NCI-H510A treated with DMSO at 0.1 percent for 48 hours (cell line): ENCODE results near the gene CCND3.
"Not testable (repeated sequence)": the region's sequence is repeated elsewhere in the genome, so short reads cannot be mapped to it uniquely, and the experiment has no call there.

Experiments used
- DNase-seq: peaks from one replicate; lab custom pipeline; 2025; lab: John Stamatoyannopoulos, UW

Gene CCND3

DNA sequence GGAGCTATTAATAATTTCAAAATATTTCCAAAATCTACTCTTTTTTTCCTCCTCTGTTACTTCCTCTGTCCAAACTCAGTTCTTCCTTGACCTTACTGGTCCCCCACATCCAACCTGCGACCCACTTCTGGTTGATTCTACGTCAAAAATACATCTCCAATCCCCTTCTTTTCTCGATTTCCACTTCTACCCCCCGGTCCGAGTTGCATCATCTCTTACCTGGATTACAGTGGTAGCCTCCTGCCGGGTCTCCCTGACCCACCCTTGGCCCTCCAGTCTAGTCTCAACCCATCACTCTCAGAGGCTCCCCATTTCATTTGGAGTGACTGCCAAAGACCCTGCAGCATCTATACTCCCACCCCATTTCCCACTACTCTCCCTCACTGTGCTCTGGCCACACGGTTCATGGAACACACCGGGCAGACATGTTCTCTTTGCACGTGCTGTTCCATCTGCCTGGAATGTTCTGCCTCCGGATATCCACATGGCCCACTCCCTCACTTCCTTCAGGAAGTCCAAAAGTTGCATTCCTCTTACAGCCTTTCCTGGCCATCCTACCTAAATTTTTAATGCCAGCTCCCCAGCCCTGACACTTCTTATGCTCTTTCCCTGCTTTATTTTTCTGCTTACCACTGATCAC is 6.1 kb upstream of the CCND3 start:
- DNase-seq, result no peak

DNA sequence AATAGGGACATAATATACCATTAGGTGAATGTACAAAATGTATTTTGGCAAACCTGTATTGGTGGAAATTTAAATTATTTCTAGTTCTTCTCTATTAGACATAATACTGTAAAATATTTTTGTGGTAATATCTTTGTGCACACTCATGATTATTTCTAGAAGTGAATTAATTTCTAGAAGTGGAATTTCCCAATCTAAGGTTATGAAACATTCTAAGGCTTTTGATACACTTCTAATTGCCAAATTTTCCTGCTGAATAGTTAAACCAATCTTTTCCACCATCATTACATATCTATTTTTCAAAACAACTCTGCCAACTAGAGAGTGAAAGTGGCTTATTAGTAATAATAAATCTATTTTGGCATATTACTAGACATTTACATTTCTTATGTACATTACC is 1.8 kb upstream of the CCND3 start:
- no peak for DNase-seq

DNA sequence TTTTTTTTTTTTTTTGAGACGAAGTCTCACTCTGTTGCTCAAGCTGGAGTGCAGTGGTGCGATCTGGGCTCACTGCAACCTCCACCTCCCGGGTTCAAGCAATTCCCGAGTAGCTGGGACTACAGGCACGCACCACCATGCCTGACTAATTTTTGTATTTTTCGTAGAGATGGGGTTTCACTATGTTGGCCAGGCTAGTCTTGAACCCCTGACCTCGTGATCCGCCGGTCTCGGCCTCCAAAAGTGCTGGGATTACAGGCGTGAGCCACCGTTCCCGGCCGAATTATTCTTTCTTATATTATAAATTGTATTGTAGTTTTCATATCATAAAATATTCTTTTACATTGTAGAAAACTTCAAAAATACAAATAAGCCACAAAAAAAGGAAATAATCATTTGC is 1.3 kb upstream of the CCND3 start:
- not testable (repeated sequence) for DNase-seq

DNA sequence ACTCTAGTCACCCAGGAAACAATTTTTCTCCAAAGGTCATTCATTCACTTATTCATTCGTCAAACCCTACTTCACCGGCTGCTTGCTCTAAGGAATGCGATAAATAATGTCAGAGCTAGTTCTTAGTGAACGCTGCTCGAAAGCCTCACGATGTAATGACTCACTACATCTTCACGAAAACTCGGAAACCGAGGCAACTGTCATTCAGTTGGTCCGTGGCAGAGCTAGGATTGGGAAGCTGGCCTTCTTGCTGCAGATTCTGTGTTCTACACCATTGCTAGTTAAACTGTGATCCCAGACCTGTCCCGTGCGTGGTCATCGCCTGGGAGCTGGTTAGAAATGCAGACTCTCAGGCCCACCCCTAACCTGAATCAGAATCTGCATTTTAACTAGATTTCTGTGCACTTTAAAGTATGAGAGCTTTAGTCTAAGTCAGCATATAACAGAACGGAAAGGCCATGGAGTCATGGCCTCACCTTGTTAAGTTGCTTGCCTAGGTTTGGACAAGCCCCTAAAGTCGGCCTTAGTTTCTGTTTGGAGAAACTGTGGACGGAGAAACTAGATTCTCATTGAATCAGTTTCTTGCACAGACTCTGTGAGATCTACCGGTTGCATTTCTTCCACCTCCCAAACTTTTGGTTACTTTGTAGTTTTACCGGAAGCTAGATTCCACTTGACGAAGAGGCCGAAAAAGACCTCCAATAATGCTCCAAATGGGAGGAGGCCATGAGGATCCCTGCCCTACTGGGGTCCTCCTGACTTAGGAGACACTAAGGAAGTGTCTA is 651 bp upstream of the CCND3 start:
- DNase-seq, result no peak

DNA sequence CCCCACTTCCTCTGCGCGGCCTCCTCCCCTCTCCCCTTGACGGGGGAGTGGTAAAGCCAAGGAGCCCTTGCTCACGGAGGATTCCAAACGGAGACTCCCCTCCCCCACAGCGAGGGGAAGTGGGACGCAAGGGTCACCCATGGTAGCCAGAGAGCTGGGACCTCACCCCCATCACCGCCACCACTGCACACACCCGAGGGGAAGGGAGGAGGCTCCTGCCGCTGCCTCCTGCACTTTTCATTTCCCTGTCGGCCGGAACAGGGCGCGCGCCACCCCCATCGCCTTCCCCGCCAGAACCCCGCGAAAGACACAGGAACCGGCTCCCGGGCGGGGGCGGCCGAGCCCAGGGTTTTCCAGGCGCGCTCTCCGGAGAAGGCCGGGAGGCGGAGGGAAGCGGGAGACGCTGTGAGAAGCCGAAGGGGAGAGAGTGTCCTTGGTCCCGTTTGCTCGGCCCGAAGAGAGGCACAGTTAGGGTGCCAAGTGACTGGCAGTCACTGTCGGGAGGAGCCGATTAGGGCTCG is 789 bp downstream of the CCND3 start:
- peak; percentile 47 for DNase-seq

DNA sequence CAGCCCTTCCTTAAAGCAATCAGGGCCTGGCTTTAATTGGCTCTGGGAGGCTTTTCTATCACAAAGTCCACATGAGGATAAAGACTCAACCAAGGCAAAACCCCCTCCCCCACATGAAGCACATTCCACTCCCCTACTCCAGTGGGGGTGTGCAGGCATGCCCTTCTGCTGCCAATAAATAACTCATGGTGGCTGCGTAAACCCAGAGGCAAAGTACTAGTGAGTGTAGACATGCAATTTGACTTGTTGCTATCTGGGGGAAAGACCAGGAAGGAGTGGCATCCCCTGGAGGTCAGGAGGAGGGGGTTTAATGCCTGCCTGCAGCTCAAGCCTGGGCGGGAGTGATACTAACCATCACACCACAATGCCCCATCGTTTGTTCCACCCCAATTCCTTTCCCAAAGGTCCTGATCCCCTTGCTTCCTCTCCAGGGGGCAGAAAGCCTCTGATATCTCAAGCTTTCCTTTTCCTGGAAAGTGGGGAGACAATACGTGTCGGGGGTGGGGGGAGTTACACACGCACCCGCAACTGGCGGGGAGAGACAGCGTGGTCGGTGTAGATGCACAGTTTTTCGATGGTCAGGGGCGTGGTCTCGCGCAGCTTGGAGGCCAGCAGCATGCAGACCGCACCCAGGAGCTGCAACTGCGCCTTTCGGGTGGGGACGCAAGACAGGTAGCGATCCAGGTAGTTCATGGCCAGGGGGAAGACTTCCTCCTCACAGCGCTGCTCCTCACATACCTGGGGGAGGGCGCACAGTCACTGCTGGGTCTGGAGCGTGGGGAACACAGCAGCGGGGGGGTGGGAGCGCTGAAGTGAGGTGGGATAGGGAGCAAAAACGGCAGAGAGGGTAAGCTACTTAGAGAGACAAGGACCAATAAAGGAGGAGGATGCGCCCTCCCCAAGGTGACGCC is 1.5 kb downstream of the CCND3 start:
- DNase-seq, result no peak

DNA sequence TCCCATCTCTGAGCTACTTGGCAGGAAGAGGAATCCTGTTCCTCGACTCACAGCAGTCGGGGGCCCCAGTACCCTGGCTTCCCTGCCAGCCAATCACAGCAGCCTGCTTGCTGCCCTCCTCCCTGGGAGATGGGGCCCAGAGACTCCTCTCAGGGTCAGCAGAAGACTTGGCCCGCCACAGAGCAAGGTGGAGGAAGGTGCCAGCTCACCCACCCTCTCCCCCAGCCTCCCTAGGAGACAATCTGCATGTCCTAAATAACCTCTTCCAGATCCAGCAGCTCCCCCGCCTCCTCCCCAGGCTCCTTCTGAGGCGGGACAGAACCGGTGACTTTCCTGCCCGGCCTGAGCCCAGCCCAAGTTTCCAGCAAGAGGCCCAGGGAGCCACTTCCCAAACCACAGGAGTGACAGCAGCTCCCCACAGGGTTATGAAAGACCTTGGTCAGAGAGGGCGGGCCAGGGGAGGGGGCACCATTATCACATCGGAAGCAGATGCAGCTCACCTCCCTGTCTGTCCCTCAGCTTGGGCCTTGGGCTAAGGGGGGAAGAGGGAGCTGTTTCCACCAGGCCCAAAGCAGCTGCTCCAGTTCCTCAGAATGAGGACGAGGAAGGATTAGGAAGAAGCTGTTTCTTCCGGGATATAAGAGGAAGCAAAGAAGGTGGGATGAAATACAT is 2.3 kb downstream of the CCND3 start:
- no peak for DNase-seq

DNA sequence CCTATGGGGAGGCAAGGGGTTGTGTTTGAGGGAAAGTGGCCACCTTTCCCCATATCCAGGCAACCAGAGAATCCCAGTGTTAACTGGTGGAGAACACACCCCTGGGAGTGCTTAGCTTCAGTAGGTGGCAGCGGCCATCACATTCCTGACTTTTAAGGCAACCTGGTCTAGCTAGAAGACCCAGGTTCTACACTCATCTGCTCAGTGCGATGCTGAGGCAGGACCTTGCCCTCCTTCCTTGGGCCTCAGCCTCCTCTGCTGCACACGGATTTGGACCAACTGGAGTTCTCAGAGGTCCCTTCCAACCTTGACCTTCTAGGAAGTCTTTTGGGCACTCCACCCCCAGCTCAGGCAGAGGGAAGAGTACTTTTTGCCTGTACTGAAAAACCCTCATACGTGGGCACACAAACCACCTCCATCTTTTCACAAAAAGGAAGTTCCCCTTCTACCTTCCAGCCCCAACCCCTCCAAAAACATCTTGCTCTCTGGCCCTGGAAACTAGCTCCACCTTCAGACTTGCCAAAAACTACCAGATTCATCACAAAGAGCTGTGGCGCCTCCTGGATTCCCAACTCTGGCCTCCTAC is 2.9 kb downstream of the CCND3 start:
- DNase-seq, result no peak

DNA sequence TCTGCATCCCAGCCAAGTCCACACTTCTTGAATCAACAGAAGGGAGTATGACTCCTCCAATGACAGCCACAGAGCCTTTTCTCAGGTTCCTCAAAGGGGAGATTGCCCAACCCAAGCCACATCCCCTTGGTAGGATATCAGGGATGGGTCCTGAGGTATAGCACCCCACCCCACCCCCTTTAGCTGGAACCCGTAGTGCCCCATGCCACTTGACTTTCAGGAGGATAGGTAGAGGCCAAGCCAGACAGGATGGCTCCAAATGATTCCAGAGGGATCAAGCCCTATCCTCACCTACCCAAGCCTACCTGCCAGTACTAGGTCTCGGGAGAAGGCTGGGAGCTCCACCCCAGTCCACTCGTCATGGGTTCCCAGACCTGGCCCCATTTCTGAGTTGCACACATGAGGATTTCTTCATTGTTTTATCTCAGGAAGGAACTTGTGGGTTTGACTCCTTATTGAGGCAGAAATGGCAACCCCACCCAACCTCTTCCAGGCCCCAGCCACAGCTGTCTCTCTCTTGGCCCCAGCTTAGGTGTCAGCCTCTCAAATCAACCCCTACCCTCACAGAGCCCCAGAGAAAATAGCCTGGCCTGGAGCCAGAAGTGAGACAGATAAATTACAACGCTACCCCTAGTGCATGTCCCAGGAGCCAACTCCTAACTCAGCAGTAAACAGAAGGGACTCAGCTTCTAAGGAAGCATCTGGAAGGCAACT is 3.6 kb downstream of the CCND3 start:
- DNase-seq, result no peak

DNA sequence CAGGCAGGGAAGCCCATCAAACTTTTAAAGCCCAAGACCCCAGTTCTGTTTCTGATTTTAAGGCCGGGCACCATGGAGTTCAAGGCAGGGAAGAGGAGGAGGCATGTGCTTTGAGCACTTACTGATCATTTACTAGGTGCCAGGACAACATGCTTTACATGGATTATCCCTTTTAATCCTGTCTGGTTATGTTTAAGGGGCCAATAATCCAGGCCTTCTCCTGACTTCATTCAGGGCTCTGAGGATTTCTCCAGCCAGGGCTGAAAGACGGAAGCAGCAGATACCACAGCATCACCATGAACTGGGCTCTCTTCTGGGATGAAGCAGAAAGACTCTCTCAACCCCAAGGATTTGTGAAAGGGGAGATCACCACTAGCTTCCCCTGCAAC is 4.1 kb downstream of the CCND3 start:
- DNase-seq, result no peak

DNA sequence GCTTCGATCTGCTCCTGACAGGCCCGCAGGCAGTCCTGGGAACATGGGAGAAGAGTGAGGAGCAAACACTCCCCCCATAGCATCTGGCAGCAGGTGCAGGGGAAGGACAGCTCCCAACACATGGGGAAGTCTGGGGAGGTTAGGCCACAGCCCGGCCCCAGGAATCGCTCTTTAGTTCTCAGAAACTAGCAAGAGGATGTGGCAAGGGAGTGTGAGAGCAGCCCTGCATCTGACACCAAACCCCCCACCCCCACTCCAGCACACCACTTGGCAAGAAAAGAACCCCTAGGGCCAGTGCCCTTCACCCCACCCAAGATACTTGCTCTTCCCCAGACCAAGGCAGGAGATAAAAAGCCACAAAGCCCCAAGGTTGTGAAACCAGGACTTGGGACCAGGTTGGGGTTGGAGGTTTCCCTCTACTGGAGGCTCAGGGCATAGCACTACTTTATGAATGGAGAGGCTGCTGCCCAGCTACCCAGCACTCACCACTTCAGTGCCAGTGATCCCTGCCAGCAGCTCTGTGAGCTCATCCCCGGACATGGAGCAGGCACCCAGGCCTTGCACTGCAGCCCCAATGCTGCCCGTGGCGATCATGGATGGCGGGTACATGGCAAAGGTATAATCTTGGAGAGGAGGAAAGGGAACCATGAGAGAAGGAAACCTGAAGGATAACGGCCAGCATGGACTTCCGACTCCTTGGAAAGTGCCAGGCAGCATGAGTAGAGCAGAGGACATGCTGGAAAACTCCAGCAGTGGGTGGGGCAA is 5.4 kb downstream of the CCND3 start:
- peak; percentile 85 for DNase-seq

DNA sequence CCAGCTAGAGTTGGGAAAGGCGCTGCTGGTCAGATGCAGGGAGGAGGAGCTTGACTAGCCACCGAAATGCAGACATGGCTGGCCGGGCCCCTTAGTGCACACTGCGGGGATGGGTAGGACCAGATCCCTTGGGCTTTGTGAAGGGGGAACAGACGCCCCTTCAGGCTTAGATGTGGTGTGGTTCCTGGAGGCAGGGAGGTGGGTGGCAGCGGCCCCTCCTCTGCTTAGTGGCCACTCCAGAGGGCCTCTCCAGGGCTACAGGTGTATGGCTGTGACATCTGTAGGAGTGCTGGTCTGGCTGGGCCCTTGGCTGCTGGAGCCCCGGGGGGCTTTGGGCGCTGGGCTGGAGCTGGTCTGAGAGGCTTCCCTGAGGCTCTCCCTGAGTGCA is 5.9 kb downstream of the CCND3 start:
- no peak for DNase-seq

DNA sequence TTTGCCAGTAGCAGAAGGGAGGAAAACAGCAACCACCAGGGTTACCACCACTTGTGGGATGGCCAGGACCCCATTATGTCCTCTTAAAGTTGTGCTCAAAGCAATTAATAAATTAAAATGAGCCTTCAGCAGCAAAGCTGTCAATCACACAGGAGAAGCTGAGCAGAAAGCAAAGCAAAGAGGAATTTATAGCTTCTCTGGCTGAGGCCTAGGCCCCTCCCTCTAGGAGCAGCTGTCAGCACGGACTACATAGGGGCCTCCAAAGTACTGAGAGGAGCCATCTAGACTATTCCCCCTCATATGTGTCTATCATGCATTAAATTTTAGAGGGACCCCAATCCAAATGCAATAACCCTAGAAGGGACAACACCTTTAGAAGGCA is 6.4 kb downstream of the CCND3 start:
- no peak for DNase-seq

DNA sequence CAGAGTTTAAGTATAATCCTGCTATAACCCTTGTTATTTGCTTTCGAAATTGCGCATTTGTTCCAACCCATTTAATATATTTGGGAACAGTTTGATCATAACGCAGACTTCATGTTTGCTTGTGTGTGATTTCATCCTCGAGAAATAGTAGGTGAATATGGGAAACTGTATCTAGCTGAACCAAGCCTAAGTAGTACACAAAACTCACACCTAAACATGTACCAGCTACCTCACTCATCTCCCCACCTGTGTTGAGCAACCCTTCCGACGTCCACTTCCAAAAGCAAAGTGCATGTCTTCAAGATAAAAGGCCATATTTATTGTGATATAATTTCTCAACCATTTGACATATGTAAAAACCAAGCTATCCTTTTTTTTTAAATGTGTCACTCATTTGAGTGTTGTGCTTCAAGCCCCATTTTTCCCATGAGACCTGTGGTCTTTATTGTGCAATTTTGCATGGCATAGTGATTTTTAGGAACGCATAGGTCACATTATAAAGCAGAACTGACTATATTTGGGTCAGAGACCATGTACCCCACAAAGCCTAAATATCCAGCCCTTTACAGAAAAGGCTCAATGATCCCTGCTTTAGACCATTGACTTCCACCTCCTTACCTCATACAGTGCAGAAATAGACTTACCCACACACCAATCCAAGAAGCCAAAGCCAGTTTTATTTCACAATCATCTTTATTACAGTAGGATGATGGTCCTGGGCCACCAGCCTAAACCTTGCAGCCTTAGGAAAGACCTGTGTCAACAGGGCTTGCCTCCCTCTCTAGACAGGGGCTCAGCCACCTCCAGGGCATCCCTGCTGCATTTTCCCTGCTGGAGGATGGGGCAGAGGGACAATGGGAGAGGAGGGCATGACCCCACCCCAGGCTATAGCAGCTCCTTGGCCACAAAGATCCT is 7.1 kb downstream of the CCND3 start:
- DNase-seq, result no peak

DNA sequence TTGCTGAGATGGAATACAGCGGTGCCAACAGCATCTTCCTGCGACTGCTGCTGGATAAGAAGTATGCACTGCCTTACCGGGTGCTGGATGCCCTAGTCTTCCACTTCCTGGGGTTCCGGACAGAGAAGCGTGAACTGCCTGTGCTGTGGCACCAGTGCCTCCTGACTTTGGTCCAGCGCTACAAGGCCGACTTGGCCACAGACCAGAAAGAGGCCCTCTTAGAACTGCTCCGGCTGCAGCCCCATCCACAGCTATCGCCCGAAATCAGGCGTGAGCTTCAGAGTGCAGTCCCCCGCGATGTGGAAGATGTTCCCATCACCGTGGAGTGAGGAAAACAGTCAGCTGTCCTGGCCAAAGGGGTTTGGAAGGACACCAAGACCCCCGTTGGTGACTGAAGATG is 9.2 kb downstream of the CCND3 start:
- DNase-seq, result no peak

DNA sequence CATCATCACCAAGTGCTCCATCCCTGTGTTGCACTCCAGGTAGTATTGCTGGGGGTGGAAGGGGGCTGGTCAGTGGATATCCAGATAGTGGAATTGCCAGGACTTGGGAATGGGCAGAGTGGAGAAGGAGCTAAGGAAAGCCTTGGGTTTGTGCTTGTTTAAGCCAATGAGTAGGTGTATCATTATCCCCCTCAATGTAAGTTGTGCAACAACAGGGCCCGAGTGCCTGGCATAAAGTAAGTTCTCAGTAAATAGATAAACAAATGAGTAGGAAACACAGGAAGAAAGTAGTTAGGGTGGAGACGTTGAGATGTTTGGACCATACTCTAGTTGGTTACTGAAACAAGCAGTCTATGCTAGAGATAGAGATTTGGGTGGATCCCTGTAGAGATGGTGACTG is 9.8 kb downstream of the CCND3 start:
- DNase-seq, result no peak

DNA sequence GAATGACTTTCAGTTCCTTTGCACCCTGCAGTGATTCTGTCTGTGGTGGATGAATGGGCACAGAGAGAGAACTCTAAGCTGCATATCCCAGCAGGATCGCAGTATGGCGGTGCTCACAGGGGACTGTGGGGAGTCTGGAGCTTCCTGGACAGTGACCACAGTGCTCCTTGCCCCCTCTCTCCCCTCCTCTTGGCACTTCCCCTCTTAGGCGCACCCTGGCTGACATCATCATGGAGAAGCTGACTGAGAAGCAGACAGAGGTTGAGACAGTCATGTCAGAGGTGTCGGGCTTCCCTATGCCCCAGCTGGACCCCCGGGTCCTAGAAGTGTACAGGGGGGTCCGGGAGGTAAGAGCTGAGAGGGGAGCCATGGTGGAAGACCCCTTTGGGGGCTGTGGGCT is 11.7 kb downstream of the CCND3 start:
- DNase-seq, result no peak

DNA sequence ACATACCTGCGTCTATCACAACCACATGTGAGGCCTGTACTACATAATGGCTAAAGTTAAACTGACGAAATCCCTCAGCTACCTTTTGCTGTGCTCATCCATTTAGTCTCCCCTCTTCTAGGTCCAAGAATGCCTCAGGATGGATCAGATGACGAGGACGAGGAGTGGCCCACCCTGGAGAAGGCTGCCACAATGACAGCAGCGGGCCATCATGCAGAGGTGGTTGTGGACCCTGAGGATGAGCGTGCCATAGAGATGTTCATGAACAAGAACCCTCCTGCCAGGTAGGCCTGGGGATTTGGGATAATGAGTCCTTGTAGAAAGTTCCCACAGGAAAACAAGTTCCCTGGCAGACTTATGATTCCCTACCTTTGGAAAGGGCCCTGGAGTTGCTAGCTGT is 14.4 kb downstream of the CCND3 start:
- DNase-seq, result no peak

DNA sequence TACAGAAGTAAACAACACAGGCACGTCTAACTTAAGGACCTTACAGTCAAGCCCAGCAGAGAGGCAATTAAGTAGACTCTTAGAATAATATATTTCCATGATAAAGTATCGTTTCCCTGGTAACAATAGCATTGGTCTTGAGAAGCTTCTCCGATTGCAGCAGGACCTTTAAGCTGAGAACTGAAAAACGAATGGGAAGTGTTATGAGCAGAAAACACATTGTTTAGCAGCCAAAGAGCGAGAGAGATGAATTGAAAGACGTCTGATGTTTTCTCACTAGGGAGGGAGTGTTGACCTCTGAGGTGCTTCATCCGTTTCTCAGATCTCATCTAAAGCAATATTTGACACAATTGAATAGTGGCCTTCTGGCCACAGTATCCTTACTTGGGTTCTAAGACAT is 19.5 kb downstream of the CCND3 start:
- no peak for DNase-seq

DNA sequence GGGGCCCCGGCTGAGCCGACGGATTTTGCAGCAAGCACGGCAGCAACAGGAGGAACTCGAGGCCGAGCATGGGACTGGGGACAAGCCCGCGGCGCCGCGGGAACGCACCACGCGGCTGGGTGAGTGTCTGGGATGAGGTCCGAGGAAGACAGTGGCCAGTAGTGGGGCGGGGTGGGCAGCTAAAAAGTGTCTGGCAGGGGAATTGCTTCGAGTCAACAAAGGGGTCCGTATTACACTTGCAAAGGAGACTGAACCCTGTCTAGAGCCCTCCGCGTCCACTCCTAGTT is 20.0 kb downstream of the CCND3 start:
- DNase-seq, result no peak
